ELF-1 (cell line): Measurements from ENCODE around the gene ADAMTSL3.
"Not testable (repeated sequence)": the region's sequence is repeated elsewhere in the genome, so short reads cannot be mapped to it uniquely, and the experiment has no call there.

Experiments
- DNase-seq: peaks from one replicate; pipeline ENCODE4 v3.0.0-alpha.2; 2016; ENCODE audit warnings: low read depth, low spot score

ADAMTSL3 gene

GRCh38 chr15:83745771-83746170 is 91.8 kb downstream of the ADAMTSL3 start:
- no peak for DNase-seq

- no peak for DNase-seq
Observed at GRCh38 chr15:83746231-83746630, 92.3 kb downstream of the ADAMTSL3 start.

DNA sequence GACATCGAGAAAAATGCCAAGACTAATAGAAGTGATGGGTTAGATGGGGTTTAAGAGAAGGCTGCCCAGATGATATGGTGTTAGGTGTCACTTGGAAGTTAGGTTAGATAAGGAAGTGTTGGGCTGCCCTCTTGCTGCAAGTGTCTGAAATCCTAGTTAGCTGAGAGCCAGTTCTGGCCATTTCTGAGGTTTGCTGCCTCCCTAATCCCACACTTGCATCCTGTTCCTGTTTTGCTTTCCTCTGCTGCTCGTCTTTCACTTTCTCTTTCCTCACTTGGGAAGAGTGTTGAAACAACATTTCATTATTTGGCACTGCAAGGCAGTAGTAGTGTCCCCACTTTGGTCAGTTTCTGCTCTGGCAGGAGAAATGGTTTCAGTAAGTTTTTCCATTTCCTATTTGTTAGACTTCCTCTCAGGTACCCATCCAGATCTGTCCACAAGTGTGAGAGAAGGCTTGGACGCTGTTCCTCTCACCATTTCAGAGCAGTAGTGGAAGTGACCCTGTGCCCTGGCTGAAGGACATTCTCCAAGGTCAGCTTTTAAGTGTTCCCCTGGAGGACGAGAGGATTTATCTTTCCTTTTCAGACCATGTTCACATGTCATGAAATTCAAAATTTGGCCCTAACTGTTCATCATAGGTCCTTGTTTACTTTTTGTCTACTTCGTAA is 93.3 kb downstream of the ADAMTSL3 start:
- peak; percentile 12 for DNase-seq

GRCh38 chr15:83747718-83748110 is 93.8 kb downstream of the ADAMTSL3 start:
- DNase-seq, result no peak

GRCh38 chr15:83753872-83754493 is 100.1 kb downstream of the ADAMTSL3 start:
- DNase-seq, result no peak

GRCh38 chr15:83757291-83757690 is 103.4 kb downstream of the ADAMTSL3 start:
- DNase-seq, result not testable (repeated sequence)

GRCh38 chr15:83762367-83762766 is 108.4 kb downstream of the ADAMTSL3 start:
- no peak for DNase-seq

DNA sequence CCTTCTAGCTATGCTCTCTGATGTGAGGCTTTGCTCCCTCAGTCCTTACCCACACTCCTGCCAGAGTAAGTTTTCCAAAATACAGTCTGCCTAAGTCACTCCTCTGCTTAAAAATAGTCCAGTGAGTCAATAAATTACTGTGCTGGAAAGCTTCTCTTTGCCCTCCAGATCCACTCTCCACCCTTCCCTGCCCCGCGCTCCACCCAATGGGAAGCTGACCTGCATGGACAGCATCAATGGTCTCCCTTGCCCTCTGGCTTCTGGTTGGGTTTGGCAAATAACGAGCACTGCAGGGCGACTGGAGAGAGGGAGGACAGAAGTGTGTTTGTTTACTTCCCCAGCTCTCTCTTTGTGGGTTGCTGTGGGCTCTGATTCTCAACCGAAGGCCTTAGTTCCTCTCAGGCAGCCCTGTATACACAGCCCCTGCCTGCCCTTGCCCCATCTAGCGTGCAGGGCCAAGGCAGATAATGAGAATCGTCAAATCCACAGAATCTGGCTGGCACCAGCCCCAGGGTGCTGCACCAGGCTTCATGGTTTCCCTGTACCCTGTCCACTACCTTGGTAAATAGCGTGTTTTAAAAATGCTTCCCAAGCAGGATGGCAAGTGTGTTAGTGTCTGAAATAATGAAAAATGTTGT is 110.4 kb downstream of the ADAMTSL3 start:
- DNase-seq, result no peak

DNA sequence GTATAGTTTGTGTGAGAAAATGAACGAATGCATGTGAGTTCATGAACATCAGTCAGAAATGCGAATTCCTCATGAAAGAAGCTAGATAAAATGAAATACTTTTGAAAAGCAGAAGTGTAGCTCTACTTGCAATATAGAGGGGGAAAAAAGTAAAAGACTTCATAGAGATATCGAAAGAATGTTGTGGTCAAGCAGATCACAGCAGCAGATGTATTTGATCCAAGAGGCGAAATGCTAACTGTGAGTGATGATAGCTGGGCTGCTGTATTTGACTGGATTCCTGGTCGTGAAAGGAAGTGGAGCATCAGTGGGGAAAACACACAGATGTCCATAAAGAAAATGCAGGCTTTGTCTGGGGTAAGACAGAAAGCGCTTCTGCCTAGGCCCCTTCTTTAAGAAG is 112.4 kb downstream of the ADAMTSL3 start:
- DNase-seq, result no peak

DNA sequence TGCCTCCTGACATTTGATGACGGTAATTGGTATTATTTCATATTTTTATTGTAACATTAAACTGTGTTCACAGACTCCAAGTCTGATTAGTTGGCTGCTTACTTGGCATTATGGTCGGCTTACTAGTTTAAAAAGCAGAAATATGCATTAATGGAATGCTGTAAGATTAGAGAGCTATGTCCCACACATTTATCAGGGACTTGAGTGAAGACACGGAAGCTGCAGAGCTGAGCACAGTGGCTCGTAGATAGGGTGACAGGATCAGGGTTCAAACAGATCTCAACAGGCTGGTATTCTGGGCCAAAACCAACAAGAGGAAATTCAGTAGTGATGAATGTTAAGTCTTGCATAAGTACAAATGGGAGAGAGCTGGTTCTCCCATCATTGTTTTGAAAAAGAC is 113.8 kb downstream of the ADAMTSL3 start:
- DNase-seq, result no peak

DNA sequence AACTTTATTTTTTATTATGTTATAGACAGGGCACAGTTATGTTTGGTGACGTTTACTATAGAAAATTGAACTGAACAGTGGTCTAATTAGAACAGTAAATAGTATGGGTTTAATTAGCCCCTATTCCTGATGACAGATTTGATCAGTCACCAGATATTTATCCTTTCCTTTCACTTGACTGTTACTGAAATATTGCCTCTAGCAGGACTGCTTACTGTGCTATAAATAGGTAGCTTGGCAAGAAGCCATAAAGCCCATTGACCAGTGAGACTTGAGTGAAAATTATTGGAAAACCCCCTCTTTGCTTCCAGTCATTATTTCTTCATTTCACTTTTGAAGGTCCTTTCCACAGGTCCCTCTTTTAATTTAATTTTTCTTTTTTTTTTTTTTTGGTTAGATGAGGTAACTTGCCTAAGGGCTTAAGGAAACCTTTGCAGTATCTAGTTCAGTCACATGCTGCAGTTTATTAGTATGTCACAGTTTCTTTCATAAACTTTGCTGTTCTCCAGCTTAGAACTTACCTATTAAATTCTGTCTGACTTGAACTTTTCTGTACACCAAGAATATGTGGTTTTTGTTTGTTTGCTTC is 115.6 kb downstream of the ADAMTSL3 start:
- DNase-seq, result no peak

- DNase-seq, result no peak
Observed at GRCh38 chr15:83775738-83776137, 121.8 kb downstream of the ADAMTSL3 start.

- no peak for DNase-seq
Observed at GRCh38 chr15:83776986-83777385, 123.1 kb downstream of the ADAMTSL3 start.

GRCh38 chr15:83783227-83783626 is 129.3 kb downstream of the ADAMTSL3 start:
- no peak for DNase-seq

GRCh38 chr15:83784975-83785374 is 131.1 kb downstream of the ADAMTSL3 start:
- DNase-seq, result no peak

DNA sequence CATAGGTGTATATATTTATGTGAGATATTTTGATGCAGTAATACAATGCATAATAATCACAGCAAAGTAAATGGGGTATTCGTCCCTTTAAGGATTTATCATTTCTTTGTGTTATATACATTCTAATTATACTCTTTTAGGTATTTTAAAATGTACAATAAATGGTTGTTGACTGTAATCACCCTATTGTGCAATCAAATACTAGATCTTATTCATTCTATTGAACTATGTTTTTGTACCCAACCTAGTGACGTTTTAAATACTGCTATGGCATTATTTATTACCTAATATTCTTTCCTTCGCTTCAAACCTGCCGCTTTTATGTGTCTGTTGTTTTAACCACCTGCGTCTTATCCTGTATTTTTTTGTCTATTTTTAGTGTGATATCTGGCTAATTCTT is 132.4 kb downstream of the ADAMTSL3 start:
- DNase-seq, result no peak

- DNase-seq, result no peak
Observed at GRCh38 chr15:83793069-83793468, 139.1 kb downstream of the ADAMTSL3 start.

- DNase-seq, result no peak
Observed at GRCh38 chr15:83794209-83794608, 140.3 kb downstream of the ADAMTSL3 start.

DNA sequence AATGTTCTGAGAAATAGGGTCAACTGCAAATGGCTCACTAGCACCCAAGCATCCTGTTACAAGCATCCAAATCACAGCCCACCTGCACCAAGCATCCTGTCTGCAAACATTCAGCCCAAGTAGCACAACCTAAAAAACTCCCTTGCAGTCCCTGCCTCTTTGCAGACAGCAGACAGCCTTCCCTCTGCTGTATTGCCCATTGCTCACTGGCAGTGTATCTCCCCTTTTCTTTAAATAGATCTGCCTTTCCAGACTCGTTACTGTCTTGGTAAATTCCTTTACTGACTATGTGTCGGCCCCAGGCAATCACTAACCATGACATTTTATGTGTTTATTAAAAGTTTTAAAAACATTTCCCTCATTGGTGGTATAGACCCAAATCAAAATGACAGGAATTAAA is 155.4 kb downstream of the ADAMTSL3 start:
- no peak for DNase-seq

DNA sequence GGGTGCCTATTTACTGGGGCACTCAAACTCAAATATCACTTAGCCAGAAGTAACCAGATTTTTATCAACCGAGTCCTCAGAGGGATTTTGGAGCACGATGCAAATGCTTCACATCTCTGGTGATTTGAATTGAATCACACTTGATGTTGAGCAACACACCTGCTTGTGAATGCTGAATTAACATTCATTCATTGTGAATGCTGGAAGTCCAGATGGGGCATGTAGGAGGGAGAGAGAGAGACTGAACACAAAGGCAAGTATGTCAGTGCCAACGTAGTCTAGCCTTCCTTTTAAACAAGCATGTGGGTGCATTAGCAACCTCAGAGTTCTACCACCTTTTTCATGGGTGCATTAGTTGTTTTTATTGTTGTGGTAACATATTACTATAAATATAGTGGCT is 156.2 kb downstream of the ADAMTSL3 start:
- DNase-seq, result no peak

GRCh38 chr15:83813682-83814081 is 159.8 kb downstream of the ADAMTSL3 start:
- no peak for DNase-seq

DNA sequence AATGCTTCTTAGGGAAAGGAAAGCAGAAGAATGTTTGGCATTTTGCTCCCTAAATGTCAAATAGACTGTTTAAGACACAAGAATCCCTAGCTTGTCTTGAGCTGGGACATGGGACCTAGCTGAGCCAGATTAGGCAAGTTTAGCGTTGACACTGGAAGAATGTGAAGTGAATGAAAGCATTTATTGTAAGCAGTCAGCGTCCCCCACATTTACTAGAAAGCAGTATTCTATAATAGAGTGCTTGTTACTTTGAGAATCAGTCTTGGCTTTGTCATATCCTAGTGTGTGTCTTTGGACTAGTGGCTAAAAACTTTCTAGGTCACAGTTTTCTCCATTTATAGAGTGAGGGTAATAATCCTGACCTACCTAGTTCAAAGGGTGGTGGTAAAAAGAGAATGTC is 161.6 kb downstream of the ADAMTSL3 start:
- DNase-seq, result no peak
